ENCODE results near the gene ELOVL7. TPM values are rescaled to one million over a fixed set of nuclear protein-coding genes. Genes with fewer than 3 reads are reported as not detected.

Gene ELOVL7
- total RNA-seq, 1 experiment from 2014 or later, result 20.0 TPM

GRCh38 chr5:60738933-60739332 lies 105.1 kb downstream of the ELOVL7 start:
- BruUV-seq (replicated peaks), result no TSS peak
- H4K20me1 ChIP-seq (ENCODE audit: insufficient read depth), result no peaks in the 10 kb centered on the region
- no peak overlapping the region for H3K27ac ChIP-seq (ENCODE audit: low read depth, low read length)
- POLR2A ChIA-PET, result no interaction called here
- H3K9ac ChIP-seq (ENCODE audit: low read length), result no peak overlapping the region
- H3K9me2 ChIP-seq (ENCODE audit: insufficient read depth), result no peaks in the 10 kb centered on the region
- no peak overlapping the region for H3K4me3 ChIP-seq (replicated peaks in 1 of 2; ENCODE audit: low read depth in 1 of 2, low read length in 2 of 2)
- H3K79me2 ChIP-seq (ENCODE audit: insufficient read depth, low read length), result no peaks in the 10 kb centered on the region
- RAD21 ChIA-PET (ENCODE audit: low non-redundant PET in 1 of 2, low total read pairs in 2 of 2, uncharacterized antibody in 2 of 2, unreplicated experiment in 2 of 2), result no interaction called here
- no peak for ATAC-seq
- H3K4me2 ChIP-seq (ENCODE audit: low read length), result no peak overlapping the region
- H3K27me3 ChIP-seq (ENCODE audit: insufficient read depth, low read length), result no peaks in the 10 kb centered on the region
- no peaks in the 10 kb centered on the region for H3K4me1 ChIP-seq (ENCODE audit: control insufficient read depth in 1 of 2, insufficient read depth in 2 of 2, low read length in 2 of 2)
- TF ChIP-seq SP1 (IDR thresholded peaks at IDR 0.05; ENCODE audit: low read depth) (no peak), MAX (IDR thresholded peaks at IDR 0.05) (no peak), EZH2phosphoT487 (IDR thresholded peaks at IDR 0.05; ENCODE audit: borderline replicate concordance) (no peak), JUND (IDR thresholded peaks at IDR 0.05) (no peak), POLR2A (IDR thresholded peaks at IDR 0.05; ENCODE audit: borderline replicate concordance, extremely low read depth, insufficient read depth, insufficient read length) (no peak), POLR2AphosphoS5 (IDR thresholded peaks at IDR 0.05; ENCODE audit: low read depth, low read length) (no peak), SRF (IDR thresholded peaks at IDR 0.05; ENCODE audit: low read depth) (no peak), EGR1 (IDR thresholded peaks at IDR 0.05; ENCODE audit: low read depth) (no peak), CEBPB (IDR thresholded peaks at IDR 0.05; ENCODE audit: low read depth) (no peak), ZNF274 (IDR thresholded peaks at IDR 0.05; ENCODE audit: low read depth, low read length) (no peak), CTCF (IDR thresholded peaks at IDR 0.05 in 2 of 3, conservative IDR thresholded peaks at IDR 0.05 in 1 of 3; ENCODE audit: borderline replicate concordance in 1 of 3, insufficient read depth in 1 of 3, low read depth in 2 of 3, low read length in 2 of 3) (no peak), ELF1 (IDR thresholded peaks at IDR 0.05; ENCODE audit: borderline replicate concordance, low read depth) (no peak), REST (IDR thresholded peaks at IDR 0.05; ENCODE audit: low read depth) (no peak), ZFX (IDR thresholded peaks at IDR 0.05) (no peak), YY1 (IDR thresholded peaks at IDR 0.05; ENCODE audit: extremely low read depth, insufficient replicate concordance, low read depth, low read length) (no peak), EZH2 (IDR thresholded peaks at IDR 0.05) (no peak), CBX3 (IDR thresholded peaks at IDR 0.05; ENCODE audit: low read depth) (no peak)
- intact Hi-C loops (cut with micrococcal nuclease), result no loop called here
- H2AFZ ChIP-seq (ENCODE audit: low read depth, low read length, poor library complexity, severe bottlenecking), result no peak overlapping the region
- no peaks in the 10 kb centered on the region for H3K36me3 ChIP-seq (ENCODE audit: control insufficient read depth in 1 of 2, insufficient read depth in 2 of 2, low read length in 2 of 2)
- DNase-seq (ENCODE audit: low read depth, low spot score), result no peak
- 0 out of 4 replicates have a peak, but pooled peaks cover 0 to 3% of the 10 kb centered on the region in 2 experiments for H3K9me3 ChIP-seq (ENCODE audit: control insufficient read depth in 1 of 2, insufficient read depth in 1 of 2, low read depth in 1 of 2, low read length in 2 of 2)
- CTCF ChIA-PET, result no interaction called here
